ENCODE data around the gene MESP2.

Gene MESP2

DNA sequence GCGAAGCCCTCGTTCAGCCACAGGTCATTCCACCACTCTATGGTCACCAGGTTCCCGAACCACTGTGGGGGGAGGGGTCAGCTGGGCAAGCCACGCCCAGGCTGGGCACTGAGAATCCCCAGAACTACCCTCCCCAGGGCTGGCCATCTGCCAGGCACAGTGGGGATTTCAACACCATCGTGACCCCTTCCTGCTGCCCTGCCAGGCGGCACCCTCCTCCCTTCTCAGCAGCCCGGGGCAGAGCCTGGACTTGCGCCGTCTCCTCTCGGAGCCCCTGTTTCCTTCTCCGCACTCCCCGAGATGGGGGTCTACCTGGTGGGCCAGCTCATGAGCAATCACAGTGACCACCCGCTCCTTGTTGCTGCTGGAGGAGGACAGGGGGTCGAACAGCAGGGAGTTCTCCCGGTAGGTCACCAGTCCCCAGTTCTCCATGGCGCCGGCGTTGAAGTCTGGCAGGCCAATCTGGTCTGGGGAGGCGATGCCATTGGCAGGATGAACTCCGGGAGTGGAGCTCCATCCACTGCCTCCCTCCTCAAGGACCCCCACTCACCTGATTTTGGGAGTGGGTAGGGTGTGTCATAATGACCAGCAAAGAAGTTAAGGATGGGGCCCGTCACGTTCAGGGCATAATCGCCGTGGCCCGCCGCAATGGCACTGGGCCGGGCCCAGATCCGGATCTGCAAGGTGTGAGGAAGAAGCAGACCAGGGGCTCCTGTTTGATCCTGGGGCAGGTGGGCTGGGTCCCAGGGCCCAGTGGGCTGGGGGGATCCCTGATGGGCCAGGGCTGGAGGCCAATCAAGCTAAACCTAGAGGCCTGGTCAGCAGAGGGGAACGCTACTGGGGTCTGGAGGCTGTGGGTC lies 28.0 kb downstream of the MESP2 start:
- no peak for DNase-seq (ENCODE audit: extremely low read depth, low read depth)
- TF ChIP-seq, protein P1, sequence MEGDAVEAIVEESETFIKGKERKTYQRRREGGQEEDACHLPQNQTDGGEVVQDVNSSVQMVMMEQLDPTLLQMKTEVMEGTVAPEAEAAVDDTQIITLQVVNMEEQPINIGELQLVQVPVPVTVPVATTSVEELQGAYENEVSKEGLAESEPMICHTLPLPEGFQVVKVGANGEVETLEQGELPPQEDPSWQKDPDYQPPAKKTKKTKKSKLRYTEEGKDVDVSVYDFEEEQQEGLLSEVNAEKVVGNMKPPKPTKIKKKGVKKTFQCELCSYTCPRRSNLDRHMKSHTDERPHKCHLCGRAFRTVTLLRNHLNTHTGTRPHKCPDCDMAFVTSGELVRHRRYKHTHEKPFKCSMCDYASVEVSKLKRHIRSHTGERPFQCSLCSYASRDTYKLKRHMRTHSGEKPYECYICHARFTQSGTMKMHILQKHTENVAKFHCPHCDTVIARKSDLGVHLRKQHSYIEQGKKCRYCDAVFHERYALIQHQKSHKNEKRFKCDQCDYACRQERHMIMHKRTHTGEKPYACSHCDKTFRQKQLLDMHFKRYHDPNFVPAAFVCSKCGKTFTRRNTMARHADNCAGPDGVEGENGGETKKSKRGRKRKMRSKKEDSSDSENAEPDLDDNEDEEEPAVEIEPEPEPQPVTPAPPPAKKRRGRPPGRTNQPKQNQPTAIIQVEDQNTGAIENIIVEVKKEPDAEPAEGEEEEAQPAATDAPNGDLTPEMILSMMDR (IDR thresholded peaks at IDR 0.05; ENCODE audit: low read depth, low read length, missing control alignments), result no peak

DNA sequence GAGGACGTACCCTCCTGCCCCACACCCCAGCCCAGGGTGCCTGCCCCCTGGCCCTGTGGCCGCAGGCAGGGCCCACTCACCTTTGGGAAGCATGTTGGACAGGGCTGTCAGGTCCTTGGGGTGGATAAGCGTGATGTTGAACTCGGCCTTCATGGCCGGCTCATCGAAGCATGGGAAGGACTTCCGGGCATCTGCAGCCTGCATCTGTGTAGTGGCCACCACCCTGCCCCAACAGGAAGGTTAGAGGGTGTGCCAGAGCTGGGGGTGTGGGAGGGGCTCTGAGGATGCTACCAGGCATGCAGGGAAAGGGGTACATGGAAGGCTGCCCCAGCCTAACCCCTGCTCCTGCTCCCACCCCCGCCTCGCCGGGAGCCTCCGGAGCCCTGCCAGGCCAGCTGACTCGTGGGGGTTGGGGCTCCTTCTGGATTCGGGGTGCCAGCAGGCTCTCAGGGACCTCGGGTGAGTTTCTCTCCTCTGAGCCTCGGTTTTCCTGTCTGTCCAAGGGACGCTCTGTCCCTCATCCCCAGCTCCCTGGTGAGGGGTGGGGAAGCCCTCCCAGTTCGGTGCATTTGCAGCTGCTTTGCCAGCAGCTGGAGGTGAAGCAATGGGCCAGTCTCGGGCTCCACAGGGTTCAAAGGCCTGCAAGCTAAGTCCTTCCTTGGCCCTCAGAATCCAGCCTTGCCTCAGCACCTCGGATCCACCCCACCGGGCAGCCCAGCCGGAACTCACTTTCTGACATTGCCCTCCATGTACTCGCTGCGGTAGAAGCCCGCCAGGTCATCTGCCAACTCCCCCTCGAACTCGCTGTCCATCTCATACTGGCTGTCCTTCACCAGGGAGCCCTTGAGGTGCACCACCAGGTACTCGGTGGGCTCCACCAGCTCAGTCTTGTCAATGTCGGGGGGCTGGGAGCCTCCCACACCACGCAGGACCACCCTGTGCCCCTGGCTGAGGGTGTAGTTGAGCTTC lies 29.4 kb downstream of the MESP2 start:
- TF ChIP-seq, protein P1 (IDR thresholded peaks at IDR 0.05; ENCODE audit: low read depth, low read length, missing control alignments), result no peak
- DNase-seq (ENCODE audit: extremely low read depth, low read depth), result no peak
- H3K4me3 ChIP-seq (replicated peaks; ENCODE audit: low read depth, low read length), result no peak overlapping the region

More for the DNA sequence above, 28.0 kb downstream of the MESP2 start:
- H3K4me3 ChIP-seq (replicated peaks; ENCODE audit: low read depth, low read length), result no peak overlapping the region

DNA sequence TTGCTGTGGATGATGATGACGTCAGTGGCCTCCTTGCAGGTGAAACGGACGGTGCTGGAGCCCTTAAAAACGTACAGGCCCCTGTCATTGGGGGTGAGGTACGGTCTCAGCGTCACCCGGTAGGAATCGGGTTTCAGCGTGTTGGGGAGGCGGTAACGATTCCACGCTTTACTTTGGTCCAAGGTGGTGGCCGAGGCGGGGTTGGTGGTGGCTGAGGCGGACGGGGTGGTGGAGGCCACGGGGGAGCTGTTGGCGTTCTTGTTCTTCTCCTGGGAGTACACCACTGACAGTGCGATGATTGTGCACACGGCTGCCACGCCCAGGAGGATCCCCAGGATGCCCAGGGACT lies 30.1 kb downstream of the MESP2 start:
- TF ChIP-seq, protein P1 (IDR thresholded peaks at IDR 0.05; ENCODE audit: low read depth, low read length, missing control alignments), result no peak
- H3K4me3 ChIP-seq (replicated peaks; ENCODE audit: low read depth, low read length), result no peak overlapping the region
- DNase-seq (ENCODE audit: extremely low read depth, low read depth), result no peak

DNA sequence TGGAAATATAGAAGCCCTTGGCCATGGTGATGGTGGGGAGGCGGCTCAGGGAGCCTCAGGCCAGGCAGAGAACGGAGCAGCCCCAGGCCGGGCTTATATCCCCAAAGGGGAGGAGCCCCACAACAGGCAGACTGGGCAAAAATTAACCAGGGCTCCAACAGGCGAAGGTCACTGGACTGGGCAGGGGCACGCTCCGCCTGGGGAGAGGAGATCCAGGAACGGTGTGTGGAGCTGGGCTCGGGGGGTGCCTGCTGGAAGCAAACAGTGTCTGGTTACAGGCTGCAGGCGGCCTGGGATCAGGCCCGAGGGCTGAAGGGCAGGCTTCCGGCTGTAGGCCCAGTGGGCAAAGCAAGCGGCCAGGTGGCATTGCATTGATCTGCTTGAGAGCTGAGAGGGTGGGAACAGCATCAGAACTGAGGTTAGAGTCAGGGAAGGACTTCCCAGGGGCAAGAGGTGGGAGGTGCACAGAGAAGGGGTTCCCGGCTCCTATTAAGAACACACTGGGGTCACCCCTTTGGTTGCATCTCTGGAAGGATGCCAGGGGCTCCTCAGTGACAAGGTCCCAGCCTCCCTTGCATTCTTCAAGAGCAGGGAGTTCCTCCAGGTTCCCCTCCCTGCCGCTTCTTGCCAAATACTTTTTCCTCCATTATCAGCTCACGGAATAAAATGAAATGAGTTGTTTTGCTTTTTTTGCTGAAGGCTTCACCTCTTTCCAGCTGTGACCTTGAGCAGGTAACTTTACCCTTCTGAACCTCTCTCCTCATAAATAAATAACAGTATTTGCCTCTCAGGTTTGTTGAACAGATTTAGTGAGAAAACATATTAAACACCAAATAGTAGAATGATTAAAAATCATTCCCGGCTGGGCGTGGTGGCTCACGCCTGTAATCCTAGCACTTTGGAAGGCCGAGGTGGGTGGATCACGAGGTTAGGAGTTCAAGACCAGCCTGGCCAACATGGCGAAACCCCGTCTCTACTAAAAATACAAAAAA lies 30.7 kb downstream of the MESP2 start:
- TF ChIP-seq, protein P1 (IDR thresholded peaks at IDR 0.05; ENCODE audit: low read depth, low read length, missing control alignments), result no peak
- no peak overlapping the region for H3K4me3 ChIP-seq (replicated peaks; ENCODE audit: low read depth, low read length)
- no peak for DNase-seq (ENCODE audit: extremely low read depth, low read depth)

DNA sequence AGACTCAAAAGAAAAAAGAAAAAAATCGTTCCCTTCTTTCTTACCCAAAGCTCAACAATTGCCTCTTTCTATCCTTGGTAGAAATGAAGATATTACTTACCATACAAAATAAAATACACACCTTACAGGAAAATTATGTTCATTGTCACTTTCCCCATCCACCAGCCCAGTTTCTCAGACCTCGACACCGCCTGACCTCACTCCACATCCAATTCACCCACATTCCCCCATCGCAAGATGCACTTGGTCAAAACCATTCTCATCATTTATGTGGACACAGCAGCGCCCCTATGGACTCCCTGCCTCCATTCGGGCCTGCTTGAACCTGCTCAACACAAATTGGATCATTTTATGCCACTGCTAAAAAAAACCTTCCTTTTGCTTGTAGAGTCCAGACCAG lies 31.6 kb downstream of the MESP2 start:
- TF ChIP-seq, protein P1 (IDR thresholded peaks at IDR 0.05; ENCODE audit: low read depth, low read length, missing control alignments), result no peak
- no peak for DNase-seq (ENCODE audit: extremely low read depth, low read depth)
- no peak overlapping the region for H3K4me3 ChIP-seq (replicated peaks; ENCODE audit: low read depth, low read length)

Measured in HFF-Myc (cell line).